Measurements from ENCODE around the gene CCDC15.

Gene CCDC15, protein sequence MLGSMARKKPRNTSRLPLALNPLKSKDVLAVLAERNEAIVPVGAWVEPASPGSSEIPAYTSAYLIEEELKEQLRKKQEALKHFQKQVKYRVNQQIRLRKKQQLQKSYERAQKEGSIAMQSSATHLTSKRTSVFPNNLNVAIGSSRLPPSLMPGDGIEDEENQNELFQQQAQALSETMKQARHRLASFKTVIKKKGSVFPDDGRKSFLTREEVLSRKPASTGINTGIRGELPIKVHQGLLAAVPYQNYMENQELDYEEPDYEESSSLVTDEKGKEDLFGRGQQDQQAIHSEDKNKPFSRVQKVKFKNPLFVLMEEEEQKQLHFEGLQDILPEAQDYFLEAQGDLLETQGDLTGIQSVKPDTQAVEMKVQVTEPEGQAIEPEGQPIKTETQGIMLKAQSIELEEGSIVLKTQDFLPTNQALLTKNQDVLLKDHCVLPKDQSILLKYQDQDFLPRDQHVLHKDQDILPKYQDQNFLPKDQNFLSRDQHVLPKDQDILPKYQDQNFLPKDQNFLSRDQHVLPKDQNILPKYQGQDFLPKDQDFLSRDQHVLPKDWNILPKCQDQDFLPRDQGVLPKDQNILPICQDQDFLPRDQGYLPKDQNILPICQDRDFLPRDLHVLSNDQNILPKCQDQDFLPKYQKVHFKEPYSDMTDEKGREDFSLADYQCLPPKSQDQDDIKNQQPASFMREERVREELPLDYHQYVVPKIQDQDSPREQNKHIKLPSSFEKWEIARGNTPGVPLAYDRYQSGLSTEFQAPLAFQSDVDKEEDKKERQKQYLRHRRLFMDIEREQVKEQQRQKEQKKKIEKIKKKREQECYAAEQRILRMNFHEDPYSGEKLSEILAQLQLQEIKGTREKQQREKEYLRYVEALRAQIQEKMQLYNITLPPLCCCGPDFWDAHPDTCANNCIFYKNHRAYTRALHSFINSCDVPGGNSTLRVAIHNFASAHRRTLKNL

GRCh38 chr11:124953753-124954589 is at the start of gene CCDC15:
Gene CCDC15 (plus strand): TSS chr11:124954202. CDS start chr11:124954733, 531 bp downstream.
- peak; percentile 99 for DNase-seq

GRCh38 chr11:124915541-124916369 is 38.2 kb upstream of the CCDC15 start:
- peak; percentile 13 for DNase-seq

DNA sequence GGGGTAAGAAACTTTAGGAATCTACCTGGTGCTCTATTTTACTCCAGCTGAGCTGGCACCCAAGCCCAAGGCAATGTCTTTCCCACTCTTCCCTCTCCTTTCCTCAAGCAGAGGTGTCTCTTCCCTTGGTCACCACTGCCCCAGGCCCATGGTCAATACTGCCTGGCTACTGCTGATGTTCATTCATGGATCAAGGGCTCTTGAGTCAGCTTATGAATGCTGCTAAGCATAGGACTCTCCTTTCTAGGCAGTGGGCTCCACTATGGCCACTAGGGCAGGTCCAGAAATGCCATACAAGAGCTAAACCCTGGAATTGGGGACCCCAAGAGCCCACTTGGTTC is 37.7 kb upstream of the CCDC15 start:
- DNase-seq: no peak

DNA sequence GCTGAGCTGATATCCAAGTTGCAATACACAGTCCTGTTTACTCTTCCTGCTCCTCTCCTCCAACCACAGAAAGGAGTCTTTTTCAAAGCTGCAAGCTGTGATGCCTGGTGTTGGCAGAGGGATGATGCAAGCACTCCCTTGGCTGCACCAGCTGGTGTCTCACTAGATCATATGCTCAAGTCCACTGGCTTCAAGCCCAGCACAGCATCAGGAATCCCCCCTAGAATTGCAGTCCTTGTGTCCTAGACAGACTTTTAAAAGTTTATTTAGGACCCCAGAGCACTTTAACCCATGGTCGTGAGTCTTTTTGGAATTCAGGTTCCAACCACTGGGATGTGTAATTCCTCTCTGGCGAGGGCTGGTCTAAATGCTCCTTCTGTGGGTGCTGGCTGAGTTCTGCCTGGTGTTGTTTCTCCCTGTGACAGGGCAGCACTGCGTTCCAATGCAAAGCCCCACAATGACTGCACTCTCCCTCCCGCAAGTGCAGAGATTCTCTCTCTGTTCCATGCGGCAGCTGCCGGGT is 36.8 kb upstream of the CCDC15 start:
- DNase-seq: peak; percentile 17

DNA sequence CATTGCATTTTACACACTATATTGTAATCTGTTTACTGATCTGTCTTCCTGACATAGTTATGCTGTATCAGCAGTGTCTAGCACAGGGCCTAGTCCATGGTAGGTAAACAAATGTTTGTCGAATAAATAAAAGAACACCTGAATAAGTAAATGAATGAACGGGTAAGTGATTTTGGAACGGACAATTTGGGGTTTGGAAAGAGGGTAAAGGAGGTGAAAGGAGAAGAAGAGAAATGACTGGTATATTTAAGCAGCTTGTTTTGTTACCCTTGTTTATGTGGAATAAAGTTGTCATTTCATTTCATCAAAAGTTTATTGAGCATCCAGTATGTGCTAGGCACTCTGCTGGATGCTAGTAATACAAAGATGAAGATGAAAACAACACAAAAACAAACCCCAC is 35.1 kb upstream of the CCDC15 start, which contains the start of gene HEPN1:
HEPN1 (plus strand) TSS at position 301 of the 400 bp plus-strand sequence.
- DNase-seq: no peak

- no peak for DNase-seq
Observed at GRCh38 chr11:124919898-124920297, 34.1 kb upstream of the CCDC15 start.

DNA sequence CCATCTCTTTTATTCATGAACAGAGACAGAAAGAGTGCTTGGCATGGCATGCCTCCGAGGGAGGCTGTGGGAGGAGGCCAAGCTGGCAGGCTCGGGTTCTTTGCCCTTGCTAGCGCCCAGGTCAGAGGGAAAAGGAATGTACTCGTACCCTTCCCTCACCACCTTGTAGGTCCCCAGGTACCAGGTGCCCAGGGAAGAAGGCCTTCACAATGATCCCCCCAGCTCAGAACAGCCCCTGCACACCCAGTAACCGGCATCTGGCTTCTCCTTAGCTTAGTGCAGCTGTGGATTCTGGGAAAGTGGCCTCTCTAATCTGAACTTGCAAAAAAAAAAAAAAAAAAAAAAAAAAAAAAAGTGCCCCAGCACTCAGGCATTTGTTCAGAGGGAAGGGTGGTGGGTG is 33.6 kb upstream of the CCDC15 start:
- DNase-seq: no peak

DNA sequence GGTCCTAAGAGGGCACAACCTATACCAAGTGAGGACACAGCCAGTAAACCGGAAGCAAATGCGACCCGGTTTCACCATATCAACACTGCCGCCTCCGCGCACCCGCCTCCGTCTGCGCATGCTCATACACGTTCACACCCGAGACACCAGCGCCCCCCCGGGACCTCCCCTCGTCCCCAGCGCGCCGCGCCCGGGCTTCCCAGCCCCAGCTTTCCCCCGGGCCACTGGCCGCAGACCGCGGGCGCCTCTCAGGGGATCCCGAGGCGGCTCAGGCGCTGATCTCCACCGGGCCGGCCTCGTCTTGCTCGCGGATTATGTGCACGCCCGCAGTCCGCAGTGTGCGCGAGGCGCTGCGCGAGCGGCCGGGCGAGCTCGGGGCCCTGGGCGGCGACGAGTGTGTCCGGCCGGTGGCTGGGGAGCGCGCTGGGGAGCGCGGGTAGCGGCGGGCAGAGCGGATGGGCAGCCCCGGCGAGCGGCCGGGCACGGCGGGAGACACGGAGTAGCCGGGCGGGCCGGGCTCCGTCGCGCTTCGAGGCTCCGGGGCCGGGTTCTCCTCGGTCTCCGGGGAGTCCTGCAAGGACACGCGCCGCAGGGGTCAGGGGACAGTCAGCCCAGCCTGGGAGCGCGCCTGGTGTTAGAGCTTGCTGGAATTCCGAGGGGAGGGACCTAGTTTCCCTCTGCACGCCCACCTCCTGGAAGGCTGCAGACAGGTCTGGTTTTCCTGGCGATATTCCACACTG is 33.0 kb upstream of the CCDC15 start:
- DNase-seq: no peak

- no peak for DNase-seq
Observed at GRCh38 chr11:124922831-124923230, 31.2 kb upstream of the CCDC15 start.

- DNase-seq: no peak
Observed at GRCh38 chr11:124923296-124923695, 30.7 kb upstream of the CCDC15 start.

- no peak for DNase-seq
Observed at GRCh38 chr11:124928942-124929665, 24.9 kb upstream of the CCDC15 start.

GRCh38 chr11:124930799-124931198 is 23.2 kb upstream of the CCDC15 start:
- DNase-seq: no peak

DNA sequence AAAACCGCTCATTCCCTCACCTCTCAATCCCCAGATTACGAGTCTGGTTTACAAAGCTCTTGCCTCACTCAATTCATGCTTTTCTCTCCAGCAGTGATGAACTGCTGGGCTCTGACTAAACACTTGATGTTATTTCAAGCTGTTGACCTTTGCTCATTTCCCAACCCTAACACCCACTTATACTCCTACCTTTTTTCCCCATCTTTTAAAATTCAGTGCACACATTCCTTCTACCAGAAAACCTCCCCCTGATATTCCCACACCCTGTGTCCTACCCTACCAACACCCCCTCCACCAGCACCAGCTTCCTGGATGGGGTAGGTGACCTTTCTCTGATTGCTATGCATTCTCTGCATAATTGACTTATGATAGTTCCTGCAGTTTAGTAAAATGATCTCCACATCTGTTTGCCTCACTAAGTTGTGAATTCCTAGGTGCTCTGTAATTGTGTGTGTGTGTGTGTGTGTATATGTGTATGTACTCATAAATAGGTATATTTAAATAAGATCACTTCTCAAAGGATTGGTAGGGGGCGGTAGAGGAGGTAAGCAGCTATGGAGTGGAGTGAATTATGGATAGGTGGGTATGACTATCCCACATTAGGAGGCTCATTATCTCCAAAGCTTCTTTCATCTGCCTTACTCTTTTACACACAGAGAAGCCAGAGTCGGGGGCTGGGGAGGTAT is 19.0 kb upstream of the CCDC15 start:
- DNase-seq: no peak

DNA sequence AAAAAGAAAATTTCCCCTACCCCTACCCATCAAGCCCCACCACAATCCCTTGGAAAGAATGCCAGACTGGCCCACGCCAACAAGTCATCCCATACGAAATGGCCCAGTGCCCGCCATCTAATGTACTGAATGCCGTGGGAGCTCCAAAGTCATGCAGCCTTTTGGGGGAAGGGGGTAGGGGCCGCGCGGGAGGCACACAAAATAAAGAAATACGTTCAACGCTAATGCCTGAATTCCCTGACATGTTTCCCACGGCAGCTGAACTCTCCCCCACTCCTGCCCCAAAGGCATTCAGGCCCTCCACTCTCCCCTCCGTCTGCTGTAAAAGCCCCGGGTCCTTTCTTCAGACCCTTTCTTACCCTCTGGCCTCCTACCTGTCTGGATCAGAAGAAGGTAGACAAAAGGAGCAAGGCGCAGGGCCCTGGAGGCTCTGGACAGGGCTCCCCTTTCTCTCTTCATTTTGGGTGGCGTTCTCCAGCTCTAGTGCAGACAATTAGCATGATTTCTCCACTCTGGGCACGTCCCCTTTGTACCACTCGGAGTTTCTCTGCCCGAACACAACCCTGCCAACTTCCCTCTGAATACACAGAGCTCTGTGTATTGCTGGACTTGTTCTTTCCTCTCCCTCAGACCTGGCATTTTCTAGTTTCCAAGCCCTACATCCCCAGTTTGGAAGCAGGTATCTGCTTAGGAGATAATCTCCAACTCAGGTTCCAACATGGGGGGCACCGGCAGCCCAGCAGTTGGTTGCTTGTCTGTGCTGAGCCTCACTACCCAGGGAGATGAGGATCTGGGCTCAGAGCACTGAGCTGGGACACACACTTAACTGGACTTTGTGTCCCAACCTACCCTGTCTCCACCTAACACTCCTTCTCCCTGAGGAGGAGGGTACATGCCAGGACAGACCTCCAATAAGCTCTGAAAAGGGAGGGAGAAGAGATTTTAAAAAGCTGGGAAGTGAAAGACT is 18.2 kb upstream of the CCDC15 start, which contains the start of gene HEPACAM:
HEPACAM (minus strand) TSS at position 500 of the 967 bp plus-strand sequence; CDS start at position 459, 41 bp downstream.
- DNase-seq: no peak

DNA sequence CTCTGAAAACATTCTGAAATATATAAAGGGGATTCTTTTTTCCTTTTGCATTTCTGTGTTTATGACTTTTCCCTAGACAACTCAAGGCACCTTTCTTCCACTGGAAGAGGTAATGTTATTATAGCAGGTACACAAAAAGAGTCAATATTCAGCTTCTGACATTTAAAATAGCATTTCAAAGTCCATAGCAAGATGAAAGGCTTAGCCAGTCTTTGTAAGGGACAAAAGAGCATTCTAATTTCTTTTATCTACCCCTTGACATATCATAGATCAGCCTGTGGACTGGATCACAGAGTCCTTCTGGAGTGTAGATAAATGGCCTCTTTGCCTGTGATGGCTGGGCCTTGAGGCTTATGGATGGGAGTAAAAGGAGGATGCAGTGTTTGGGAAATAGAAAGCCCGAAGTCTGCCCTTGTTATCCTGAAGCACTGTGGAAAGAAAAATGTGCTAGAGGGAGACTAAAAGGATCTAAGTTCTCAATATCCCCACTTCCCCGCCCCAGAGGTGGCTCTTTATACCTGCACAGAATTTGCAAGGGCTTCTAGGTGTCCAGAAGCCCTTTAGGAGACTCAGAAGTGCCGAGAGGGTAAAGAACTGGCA is 16.6 kb upstream of the CCDC15 start:
- DNase-seq: no peak

DNA sequence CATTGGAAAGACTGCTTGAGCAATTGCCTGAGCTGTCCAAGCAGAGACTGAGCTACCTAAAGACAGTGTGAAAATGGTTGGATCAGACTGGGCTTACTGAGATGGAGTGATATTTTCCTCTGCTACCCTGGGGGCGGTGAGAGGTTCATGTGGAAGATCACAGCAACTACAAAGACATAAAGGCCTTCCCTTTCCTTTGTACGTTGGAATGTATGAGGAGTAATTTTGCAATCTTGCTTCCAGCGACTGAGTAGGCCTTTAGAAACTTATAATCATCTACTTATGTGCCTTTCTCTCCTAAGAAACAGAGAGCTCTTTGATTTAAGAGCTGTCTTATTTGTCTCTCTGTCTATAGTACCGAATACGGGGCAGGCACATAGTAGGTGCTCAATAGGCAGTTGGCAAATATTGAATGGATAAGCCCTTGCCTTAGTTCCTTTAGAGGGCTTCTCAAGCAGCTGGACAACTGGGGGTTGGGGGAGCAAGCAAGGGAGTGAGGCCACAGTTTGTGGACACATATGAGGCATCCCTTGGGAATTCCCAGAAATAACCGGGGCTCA is 15.7 kb upstream of the CCDC15 start:
- DNase-seq: no peak

- no peak for DNase-seq
Observed at GRCh38 chr11:124938970-124939369, 15.0 kb upstream of the CCDC15 start.

All from OCI-M1 (cell line).